Islet of Langerhans (tissue), 1 donor: ENCODE measurements around the gene ANKRD24.
"Not testable (repeated sequence)": the region's sequence is repeated elsewhere in the genome, so short reads cannot be mapped to it uniquely, and the experiment has no call there.

ENCODE experiments used
- FAIRE-seq: peaks from one replicate; lab custom pipeline; 2011; peaks lifted over from hg19 to GRCh38; lab: Jason Lieb, UNC

The ANKRD24 gene

DNA sequence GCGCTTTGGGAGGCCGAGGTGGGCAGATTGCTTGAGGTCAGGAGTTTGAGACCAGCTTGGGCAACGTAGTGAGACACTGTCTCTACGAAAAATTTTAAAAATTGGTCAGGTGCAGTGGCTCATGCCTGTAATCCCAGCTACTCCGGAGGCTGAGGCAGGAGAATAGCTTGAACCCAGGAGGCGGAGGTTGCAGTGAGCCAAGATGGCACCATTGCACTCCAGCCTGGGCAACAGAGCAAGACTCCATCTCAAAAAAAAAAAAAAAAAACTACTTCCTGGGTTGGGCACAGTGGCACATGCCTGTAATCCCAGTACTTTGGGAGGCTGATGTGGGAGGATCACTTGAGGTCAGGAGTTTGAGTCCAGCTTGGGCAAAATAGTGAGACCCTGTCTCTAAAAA, 49.0 kb downstream of the ANKRD24 start:
- not testable (repeated sequence) for FAIRE-seq

DNA sequence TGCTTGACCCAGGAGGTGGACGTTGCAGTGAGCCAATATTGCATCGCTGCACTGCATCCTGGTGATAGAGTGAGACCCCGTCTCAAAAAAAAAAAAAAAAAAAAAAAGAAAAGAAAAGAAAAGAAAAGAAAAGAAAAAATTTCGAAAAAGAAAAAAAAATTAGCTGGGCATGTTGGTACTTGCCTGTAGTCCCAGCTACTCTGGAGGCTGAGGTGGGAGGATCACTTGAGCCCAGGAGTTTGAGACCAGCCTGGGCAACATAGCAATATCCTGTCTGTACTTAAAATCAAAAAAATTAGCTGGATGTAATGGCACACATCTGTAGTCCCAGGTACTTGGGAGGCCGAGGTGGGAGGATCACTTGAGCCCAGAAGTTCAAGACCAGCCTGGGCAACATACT, 49.6 kb downstream of the ANKRD24 start:
- FAIRE-seq: not testable (repeated sequence)

DNA sequence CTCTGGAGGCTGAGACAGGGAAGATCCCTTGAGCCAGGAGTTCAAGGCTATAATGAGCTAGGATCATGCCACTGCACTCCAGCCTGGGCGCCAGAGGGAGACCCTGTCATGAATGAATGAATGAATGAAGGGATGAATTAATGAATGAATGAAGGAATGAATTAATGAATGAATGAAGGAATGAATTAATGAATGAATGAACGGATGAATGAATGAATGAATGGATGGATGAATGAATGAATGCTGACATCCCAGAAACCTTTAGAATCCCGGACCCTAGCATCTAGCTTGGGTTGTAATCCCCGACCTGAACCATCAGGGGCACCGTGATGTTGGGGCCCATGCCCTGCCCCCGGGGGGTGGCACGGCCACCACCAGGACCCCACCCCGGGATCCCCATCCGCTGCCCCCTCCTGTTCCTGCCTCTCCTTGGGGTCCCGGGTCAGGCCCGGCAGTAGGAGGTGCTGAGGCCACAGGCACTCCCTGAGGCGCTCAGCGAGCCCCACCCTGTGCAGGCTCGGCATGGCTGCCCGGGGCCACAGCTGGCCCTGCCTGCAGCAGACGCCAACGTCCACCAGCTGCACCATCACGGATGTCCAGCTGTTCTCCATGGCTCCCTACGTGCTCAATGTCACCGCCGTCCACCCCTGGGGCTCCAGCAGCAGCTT, 50.3 kb downstream of the ANKRD24 start:
- FAIRE-seq: no peak

DNA sequence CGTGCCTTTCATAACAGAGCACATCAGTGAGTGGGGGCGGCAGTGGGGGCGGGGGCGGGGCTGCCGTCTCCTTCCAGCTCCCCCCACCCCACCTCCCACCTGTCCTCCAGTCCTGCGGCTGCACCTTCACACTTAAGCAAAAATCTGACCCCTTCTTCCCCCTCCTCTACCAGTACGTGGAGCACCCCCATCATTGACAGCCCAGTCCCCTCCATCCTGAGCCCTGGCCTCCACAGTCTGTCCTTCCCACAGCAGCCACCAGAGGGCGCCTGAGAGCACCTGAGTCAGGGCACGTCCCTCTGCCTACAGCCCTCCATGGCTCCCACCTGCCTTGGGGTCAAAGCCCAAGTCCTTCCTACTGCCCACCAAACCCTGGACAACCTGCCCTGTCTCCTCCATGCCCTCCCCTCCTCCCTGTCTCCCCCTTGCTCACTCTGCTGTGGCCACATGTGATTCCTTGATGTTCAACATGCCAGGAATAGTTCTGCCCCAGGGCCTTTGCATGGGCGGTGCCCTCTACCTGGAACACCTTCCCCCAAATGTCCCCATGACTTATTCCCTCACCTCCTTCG, 50.9 kb downstream of the ANKRD24 start:
- FAIRE-seq: no peak

DNA sequence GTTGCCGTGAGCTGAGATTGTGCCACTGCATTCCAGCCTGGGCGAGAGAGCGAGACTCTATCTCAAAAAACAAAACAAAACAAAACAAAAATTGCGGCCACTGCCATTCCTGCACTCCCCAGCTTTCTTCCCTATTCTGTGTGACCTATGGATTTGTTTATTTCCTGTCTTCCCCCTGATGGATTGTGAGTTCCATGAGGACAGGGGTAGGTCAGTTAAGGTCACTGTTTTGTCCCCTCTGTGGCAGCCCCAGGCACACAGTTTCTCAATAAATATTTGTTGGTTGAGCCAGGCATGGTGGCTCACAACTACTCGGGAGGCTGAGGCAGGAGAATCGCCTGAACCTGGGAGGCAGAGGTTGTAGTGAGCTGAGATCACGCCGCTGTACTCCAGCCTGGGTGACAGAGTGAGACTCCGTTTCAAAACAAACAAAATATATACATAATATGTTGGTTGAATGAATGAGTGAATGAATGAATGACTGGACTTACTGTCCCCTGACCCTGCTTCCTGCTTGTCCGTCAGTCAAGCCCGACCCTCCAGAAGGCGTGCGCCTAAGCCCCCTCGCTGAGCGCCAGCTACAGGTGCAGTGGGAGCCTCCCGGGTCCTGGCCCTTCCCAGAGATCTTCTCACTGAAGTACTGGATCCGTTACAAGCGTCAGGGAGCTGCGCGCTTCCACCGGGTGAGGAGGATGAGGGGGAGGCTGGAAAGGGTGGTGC, 51.8 kb downstream of the ANKRD24 start:
- no peak for FAIRE-seq

DNA sequence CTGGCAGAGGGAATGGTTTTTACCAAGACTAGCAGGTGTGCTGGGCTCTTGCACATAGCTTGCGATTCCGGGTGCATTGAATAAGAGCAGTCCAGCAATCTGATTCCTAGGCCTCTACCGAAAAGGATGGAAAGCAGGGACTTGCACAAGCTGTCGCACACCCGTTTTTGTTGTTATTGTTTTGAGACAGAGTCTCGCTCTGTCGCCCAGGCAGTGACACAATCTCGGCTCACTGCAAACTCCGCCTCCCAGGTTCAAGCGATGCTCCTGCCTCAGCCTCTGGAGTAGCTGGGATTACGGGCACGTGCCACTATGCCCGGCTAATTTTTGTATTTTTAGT, 52.3 kb downstream of the ANKRD24 start:
- no peak for FAIRE-seq

DNA sequence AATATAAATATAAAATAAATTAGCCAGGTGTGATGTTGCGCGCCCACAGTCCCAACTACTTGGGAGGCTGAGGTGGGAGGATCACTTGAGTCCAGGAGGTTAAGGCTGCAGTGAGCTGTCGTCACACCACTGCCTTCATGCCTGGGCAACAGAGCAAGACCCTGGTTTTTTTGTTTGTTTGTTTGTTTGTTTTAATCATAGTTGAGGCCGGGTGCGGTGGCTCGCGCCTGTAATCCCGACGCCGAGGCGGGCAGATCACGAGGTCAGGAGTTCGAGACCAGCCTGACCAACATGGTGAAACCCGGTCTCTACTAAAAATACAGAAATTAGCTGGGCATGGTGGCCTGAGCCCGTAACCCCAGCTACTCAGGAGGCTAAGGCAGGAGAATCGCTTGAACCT, 55.0 kb downstream of the ANKRD24 start:
- FAIRE-seq: not testable (repeated sequence)

DNA sequence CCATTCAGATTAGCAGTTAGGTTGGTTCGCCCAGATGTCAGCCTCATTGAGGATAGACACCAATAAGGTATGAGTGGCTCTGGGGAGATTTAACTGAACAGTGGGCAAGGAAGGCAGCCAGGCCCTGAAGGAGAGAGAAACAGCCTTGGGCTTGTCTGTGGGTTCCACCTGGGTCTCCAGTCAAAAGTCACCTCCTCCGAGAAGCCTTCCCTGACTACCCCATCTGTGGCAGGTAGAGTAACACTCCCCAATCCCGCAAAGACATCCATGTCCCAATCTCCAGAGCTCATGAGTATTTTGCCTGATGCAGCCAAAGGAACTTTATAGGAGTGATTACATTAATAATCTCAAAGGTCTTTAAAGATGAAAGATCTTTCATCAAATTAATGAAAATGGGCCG, 56.3 kb downstream of the ANKRD24 start:
- FAIRE-seq: no peak

DNA sequence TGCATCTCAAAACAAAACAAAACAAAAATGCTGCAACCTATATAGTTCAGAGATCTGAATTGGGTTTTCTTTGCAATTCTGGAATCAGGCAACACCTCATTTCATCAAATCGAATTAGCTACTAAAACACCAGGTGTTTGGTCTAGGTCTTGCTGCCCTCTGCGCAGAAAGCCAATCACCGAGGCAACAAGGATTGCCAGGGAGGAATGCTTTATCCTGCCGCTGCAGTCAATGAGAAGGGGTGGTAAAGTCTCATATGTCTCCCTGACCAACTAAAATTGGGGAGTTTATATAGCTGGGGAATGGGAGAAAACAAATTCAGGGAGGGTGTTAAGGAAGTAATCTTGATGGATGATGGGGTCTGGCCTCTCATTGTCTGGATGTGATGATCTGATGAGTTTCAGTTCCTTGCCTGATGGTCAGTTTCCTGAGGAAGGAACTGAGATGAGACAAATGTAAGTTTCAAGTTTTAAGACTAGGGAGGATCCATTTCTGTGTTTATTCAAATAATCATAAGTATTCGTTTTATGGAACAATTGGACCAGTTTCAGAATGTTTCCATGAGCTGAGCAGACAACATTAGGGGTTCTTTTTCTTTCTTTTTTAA, 59.4 kb downstream of the ANKRD24 start:
- no peak for FAIRE-seq

DNA sequence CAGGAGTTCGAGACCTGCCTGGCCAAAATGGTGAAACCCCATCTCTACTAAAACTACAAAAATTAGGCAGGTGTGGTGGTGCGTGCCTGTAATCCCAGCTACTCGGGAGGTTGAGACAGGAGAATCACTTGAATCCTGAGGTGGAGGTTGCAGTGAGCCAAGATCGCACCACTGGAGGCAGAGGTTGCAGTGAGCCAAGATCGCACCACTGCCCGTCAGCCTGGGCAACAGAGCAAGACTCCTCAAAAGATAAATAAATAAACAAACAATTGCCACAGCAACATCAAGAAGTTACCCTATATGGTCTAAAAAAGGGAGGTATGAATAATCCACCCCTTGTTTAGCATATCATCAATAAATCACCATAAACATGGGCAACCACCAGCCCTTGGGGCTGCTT, 63.4 kb downstream of the ANKRD24 start:
- not testable (repeated sequence) for FAIRE-seq

DNA sequence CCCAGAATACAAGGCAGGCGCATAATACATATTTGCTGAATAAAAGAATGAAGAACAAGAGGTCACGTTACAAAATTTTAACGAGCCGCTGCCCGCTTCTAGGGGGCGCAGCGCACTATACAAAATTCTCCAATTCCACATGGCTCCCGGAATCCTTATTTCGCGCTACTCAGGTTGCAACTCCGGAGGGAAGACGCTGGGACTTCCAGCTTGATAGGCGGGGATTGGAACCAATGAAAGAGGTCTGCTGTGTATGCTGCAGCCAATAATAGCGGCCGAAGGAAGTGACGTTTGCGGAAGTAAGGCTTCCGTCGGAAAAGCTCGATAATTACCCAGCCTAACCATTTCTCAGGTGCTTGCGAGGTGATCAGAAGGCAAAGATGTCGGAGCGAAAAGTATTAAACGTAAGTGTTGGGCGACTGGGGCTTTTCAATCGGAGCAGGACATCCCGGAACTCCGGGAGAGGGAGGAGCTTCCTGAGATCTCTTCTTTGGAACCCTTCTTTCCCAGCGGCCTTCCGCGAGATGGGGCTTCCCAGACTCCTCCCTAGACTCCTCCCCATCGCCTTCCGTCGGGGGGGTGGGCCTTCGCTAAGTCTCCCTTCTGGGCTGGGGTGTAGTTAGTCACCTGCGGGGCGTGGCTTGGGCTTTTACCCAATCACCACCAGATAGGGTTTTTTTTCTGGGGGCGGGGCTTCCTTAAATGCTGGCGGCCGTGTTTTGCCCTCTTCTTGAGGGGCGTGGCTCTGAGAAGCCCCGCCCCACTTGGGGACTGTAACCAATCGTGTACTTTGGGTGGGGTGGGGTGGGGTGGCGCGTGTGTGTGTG, 64.5 kb downstream of the ANKRD24 start, which contains the start of gene YJU2:
Gene YJU2 (plus strand): TSS at position 314 of the 827 bp plus-strand sequence. CDS start 67 bp downstream, at position 381.
- peak; percentile 90 for FAIRE-seq

DNA sequence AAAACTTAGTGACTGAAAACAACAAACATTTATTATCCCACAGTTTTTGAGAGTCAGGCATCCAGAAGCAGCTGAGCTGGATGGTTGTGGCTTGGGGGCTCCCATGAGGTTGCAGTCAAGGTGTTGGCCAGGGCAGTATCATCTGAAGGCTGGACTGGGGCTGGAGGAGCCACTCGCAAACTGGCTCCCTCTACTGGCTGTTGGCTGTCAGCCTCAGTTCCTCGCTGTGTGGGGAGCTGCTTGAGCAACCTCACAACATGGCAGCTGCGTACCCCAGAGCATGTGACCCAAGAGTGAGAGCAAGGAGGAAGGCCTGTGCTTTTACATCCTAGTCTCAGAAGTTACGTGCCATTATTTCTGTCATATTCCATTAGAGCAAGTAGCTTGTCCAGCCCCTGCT, 74.1 kb downstream of the ANKRD24 start:
- no peak for FAIRE-seq

DNA sequence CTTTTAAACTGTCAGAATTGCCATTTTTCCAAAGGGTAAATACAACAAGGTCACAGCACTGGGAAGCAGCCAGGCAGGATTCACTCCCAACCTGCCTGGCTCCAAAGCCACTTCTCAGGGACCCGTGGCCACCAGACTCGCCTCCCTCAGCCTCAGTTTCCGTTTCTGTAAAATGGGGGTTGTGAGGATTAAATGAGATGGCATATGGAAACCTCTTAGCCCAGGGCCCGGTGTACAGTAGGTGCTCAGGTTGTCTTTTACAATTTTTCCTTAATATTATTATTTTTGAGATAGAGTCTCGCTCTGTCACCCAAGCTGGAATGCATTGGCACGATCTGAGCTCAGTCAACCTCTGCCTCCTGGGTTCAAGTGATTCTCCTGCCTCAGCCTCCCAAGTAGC, 74.5 kb downstream of the ANKRD24 start:
- FAIRE-seq: no peak

DNA sequence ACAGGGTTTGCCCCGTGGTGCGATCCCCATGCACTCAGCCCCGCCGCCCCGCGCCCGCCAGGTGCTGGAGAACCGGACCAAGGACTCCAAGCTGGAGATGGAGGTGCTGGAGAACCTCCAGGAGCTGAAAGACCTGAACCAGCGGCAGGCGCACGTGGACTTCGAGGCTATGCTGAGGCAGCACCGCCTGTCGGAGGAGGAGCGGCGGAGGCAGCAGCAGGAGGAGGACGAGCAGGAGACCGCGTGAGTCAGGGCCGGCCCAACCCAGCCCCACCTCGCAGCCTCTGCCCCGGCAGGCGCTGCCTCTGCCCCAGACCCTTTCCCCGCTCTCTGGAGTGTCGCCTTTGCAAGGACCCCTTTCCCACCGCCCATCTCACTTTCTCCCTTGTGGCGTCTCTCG, 75.7 kb downstream of the ANKRD24 start:
- FAIRE-seq: no peak

DNA sequence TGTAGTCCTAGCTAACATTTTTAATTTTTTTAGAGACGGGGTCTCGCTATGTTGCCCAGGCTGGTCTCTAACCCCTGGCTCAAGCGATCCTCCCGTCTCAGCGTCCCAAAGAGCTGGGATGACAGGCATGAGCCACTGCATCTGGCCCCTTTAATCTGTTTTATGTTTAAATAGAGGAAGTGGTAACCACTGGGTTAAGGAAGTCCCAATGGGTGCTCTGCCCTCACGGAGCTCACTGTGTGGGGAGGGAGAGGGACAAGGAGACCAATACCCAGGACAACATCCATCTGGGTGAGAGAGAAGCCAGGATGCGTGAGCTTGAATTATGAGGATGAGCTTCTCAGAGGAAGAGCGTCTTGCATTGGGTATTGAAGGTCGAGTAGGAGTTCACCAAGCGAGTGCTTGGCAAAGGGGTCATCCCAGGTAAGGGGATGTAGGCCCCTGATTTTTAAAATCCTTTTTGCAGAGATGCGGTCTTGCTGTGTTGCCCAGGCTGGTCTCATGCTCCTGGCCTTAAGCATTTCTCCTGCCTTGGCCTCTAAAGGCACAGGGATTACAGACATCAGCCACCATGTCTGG, 78.2 kb downstream of the ANKRD24 start:
- FAIRE-seq: no peak

DNA sequence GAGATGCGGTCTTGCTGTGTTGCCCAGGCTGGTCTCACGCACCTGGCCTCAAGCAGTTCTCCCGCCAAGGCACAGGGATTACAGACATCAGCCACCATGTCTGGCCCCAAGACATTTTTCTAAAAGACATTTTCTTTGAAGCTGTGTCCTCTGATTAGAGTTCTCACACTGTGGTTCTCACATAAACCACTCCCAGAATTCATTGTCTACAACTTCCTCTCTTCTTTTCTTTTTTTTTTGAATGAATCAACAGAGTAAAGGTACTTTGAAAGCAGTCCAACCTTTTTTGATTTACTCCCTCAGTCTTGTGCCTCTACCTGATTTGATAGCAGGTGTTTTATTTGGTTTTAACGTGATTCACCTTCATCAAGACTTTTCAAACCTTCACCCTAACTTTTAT, 82.3 kb downstream of the ANKRD24 start:
- FAIRE-seq: no peak

DNA sequence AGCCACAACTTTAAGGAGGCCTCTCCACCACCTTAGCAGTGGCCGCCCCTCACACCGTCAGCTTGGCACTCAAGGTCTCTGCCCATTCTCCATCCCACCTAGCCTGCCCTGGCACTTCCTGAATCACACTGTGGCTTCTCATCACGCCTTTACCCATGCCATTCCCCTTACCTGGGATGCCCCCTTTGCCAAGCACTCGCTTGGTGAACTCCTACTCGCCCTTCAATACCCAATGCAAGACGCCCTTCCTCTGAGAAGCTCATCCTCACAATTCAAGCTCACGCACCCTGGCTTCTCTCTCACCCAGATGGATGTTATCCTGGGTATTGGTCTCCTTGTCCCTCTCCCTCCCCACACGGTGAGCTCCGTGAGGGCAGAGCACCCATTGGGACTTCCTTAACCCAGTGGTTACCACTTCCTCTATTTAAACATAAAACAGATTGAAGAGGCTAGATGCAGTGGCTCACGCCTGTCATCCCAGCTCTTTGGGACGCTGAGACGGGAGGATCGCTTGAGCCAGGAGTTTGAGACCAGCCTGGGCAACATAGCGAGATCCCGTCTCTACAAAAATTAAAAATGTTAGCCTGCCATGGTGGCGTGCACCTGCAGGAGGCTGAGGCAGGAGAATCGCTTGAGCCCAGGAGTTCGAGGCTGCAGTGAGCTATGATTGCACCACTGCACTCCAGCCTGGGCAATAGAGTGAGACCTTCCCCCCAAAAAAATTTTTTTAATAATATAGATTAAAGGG, 83.9 kb downstream of the ANKRD24 start:
- FAIRE-seq: no peak

DNA sequence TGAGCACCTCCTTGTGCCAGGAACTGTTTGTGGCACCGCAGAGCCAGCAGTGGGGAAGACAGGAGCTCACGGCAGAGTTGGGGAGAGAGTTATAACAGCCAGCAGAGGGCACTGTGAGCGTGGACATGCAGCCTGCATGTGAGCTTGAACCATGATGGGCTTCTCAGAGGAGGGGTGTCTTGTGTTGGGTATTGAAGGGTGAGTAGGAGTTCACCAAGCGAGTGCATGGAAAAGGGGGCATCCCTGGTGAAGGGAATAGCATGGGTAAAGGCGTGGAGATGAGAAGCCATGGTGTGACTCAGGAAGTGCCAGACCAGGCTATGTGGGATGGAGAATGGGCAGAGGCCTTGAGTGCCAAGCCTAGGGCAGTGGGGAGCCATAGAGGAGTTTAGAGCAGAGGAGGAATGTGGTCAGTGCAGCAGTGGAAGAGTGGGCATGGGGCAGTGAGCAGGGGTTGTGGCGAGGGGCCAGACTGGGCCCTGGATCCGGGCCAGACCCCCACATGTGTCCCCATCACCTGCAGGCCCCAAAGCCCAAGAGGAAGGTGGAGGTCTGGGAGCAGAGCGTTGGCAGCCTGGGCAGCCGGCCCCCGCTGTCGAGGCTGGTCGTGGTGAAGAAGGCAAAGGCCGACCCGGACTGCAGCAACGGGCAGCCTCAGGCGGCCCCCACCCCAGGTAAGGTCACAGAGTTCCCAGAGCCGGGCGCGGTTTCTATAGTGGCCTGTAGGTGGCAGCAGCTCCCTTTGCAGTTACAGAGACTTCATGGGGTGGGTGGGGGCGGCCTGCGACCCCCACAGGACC, 84.8 kb downstream of the ANKRD24 start:
- no peak for FAIRE-seq

DNA sequence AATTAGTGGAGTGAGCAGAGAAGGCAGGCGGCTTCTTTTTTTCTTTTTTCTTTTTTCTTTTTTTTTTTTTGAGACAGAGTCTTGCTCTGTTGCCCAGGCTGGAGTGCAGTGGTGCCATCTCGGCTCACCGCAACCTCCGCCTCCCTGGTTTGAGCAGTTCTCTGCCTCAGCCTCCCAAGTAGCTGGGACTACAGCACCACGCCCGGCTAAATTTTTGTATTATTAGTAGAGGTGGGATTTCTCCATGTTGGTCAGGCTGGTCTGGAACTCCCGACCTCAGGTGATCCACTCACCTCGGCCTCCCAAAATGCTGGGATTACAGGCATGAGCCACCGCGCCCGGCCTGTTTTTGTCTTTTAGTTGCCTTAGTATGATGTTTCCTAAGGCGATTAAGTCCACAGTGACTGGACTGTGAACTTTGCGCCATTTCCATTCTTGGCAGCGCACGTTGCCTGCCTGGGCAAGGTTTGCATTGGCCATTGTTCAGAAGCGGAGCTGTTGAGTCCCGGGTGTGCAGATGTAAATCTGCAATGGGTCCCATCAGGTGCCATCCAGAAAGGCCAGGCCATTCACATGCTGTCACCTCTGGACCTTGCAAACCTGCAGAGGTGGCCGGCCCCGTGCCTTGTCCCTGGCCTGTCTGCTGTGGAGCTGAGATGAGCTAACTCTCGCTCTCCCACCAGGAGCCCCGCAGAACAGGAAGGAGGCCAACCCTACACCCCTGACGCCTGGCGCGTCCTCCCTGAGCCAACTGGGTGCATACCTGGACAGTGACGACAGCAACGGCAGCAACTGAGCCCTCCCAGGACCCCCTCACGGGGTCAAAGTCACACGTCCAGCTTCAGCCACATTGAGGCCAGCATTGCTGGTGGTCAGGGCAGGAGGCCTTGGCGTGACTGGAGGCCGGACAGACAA, 85.7 kb downstream of the ANKRD24 start:
- no peak for FAIRE-seq
